GM19351 (cell line): Measurements from ENCODE around the gene SEC16A.
A peak's percentile ranks its signal among the peaks of the same experiment; 100 is the strongest.

Experiments
- ATAC-seq: cut with Tn5 transposase; IDR thresholded peaks from one replicate; pipeline ENCODE4 v1.9.1; 2021; ENCODE audit warnings: mild to moderate bottlenecking, moderate library complexity; ENCODE audit not compliant: unreplicated experiment

The SEC16A gene

GRCh38 chr9:136487672-136488071, 4.8 kb upstream of the SEC16A start:
- no peak for ATAC-seq

- no peak for ATAC-seq
Measured at GRCh38 chr9:136486823-136487620, 4.2 kb upstream of the SEC16A start.

GRCh38 chr9:136486131-136486530, 3.3 kb upstream of the SEC16A start:
- no peak for ATAC-seq

- no peak for ATAC-seq
Measured at GRCh38 chr9:136485049-136486045, 2.5 kb upstream of the SEC16A start.

GRCh38 chr9:136484153-136485048, 1.6 kb upstream of the SEC16A start:
- ATAC-seq = no peak

- peak; percentile 45 for ATAC-seq
Measured at GRCh38 chr9:136483589-136484152, 831 bp upstream of the SEC16A start.

- ATAC-seq = peak; percentile 4
Measured at GRCh38 chr9:136482046-136482792, 621 bp downstream of the SEC16A start.

- ATAC-seq = no peak
Measured at GRCh38 chr9:136481558-136481957, 1.3 kb downstream of the SEC16A start.

GRCh38 chr9:136476369-136477150, 6.3 kb downstream of the SEC16A start:
- no peak for ATAC-seq

- ATAC-seq = no peak
Measured at GRCh38 chr9:136474974-136475865, 7.6 kb downstream of the SEC16A start.

GRCh38 chr9:136474021-136474640, 8.7 kb downstream of the SEC16A start:
- ATAC-seq = no peak

GRCh38 chr9:136473354-136473721, 9.5 kb downstream of the SEC16A start:
- ATAC-seq = no peak

GRCh38 chr9:136472640-136473353, 10.0 kb downstream of the SEC16A start:
- no peak for ATAC-seq

GRCh38 chr9:136471802-136472487, 10.9 kb downstream of the SEC16A start:
- ATAC-seq = no peak

GRCh38 chr9:136470792-136471469, 11.9 kb downstream of the SEC16A start:
- no peak for ATAC-seq

GRCh38 chr9:136470356-136470755, 12.5 kb downstream of the SEC16A start:
- no peak for ATAC-seq
